ENCODE results near the gene PRKG1.

- no peak for TF ChIP-seq POLR2AphosphoS5 (IDR thresholded peaks at IDR 0.05; ENCODE audit: low read depth, low read length)
- TF ChIP-seq TAF1 (IDR thresholded peaks at IDR 0.05; ENCODE audit: borderline replicate concordance, low read depth, low read length) = no peak
- TF ChIP-seq POLR2A (IDR thresholded peaks at IDR 0.05; ENCODE audit: low read depth, low read length) = no peak
Observed at GRCh38 chr10:51547941-51548340, 473.7 kb downstream of the PRKG1 start.
